AG04450 (cell line): ENCODE measurements around the gene INPP5D. TPM values are rescaled to one million over a fixed set of nuclear protein-coding genes. Genes with fewer than 3 reads are reported as not detected.

Source experiments
- CTCF ChIA-PET: fragments of 300-600, 350-600 bp; formaldehyde crosslinking; extraction: SDS; loops from one replicate; lab custom pipeline; 2022; ENCODE audit warnings: antibody characterized with exemption, inconsistent platforms; lab: Charles Lee
- POLR2A ChIA-PET: fragments of 350-600 bp; formaldehyde crosslinking; extraction: SDS; loops from one replicate; lab custom pipeline; 2021; ENCODE audit warnings: antibody characterized with exemption, inconsistent platforms; lab: Yijun Ruan, JAX
- DNase-seq: peaks from one replicate; pipeline ENCODE4 v3.0.0-alpha.2; 2011; ENCODE audit warnings: low read depth, low spot score
- H3K27ac ChIP-seq: one replicate; pipeline ENCODE4 v1.5.1; 2012; ENCODE audit warnings: low read depth, low read length, control low read depth
- H3K27me3 ChIP-seq: one replicate; pipeline ENCODE4 v1.6.0; 2012; ENCODE audit warnings: low read length; ENCODE audit not compliant: control insufficient read depth, insufficient read depth
- H3K4me3 ChIP-seq: 2 replicates; pipeline ENCODE4 v1.5.1; 2011; ENCODE audit warnings: mild to moderate bottlenecking, low read depth, low read length, control low read depth
- H3K9me3 ChIP-seq: 2 replicates; pipeline ENCODE4 v1.5.1; 2012; ENCODE audit warnings: low read length; ENCODE audit not compliant: control insufficient read depth, insufficient read depth
- CTCF ChIP-seq: IDR thresholded peaks from 2 replicates; pipeline ENCODE4 v1.5.1; 2011; ENCODE audit warnings: low read depth, low read length, control low read depth, inconsistent platforms
- polyA plus RNA-seq: library from polyadenylated mRNA; depleted of rRNA; stranded (reverse); fragments of >200 nt; gene quantifications from 2 replicates; pipeline ENCODE4 v1.2.3, GENCODE V29; 2011

INPP5D gene
- polyA plus RNA-seq, 1 experiment = 0.43 TPM

GRCh38 chr2:233036162-233036838, 23.8 kb upstream of the INPP5D start:
- no peak for TF ChIP-seq CTCF
- DNase-seq = no peak
- H3K27me3 ChIP-seq = peaks cover 10% of the 10 kb centered on the region
- ChIA-PET POLR2A (no interaction called here), CTCF (no interaction called here)
- no peak overlapping the region for H3K4me3 ChIP-seq
- H3K9me3 ChIP-seq = peaks cover 20% of the 10 kb centered on the region; the same call in 1 of the 2 replicates
- H3K27ac ChIP-seq = no peak overlapping the region

DNA sequence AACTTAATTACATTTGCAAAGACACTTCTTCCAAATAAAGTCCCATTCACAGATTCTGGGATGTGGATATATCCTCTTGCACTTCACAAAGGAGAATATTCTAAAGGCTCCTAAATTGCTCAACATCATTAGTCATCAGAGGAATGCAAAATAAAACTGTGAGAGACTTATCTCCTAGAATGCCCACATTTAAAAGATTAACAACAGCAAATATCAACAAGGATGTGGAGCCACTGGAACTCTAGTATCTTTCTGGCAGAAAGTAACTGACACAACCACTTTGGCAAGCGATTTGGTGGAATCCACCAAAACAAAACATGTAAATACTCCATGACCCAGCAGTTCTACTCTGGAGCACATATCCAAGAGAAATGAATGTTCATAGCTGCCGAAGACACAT, 23.1 kb upstream of the INPP5D start:
- TF ChIP-seq CTCF = no peak
- H3K27me3 ChIP-seq = peaks cover 11% of the 10 kb centered on the region
- POLR2A ChIA-PET = no interaction called here
- CTCF ChIA-PET = interaction anchor here (1.2 kb wide), 1 partner anchor 16 kb away, joined by 3 read pairs; no protein-coding TSS in a partner anchor
- no peak for DNase-seq
- no peak overlapping the region for H3K4me3 ChIP-seq
- peaks cover 20% of the 10 kb centered on the region; the same call in 1 of the 2 replicates for H3K9me3 ChIP-seq
- no peak overlapping the region for H3K27ac ChIP-seq

DNA sequence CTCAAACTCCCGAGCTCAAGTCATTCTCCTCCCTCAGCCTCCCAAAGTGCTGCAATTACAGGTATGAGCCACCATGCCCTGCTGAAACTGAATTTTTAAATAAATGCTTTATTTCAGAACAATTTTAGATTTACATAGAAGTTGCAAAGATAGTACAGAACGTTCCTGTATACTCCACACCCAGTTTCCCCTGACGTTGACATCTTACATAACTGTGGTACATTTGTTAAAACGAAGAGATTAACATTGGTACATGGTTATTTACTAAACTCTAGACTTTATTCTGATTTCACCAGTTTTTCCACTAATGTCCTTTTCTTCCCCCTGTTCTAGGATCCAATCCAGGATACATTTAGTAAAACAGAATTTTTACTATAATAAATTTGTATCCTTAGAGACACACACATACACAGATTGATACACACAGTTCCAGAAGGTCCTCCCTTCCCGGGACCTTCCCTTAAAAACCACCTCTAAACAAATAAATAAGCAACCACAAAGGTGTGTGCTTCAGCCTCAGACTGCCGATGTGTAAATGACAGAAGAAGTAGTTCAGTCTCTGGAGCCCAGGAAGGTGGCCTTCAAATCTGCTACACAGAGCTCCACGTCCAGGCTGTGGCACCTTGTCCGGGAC, 20.8 kb upstream of the INPP5D start:
- DNase-seq = no peak
- no peak for TF ChIP-seq CTCF
- ChIA-PET CTCF (interaction anchor here (0.8 to 1.0 kb wide), 2 partner anchors 14 to 15 kb away, joined by 3 read pairs; no protein-coding TSS in a partner anchor), POLR2A (no interaction called here)
- H3K9me3 ChIP-seq = peaks cover 15% of the 10 kb centered on the region; the same call in 1 of the 2 replicates
- H3K4me3 ChIP-seq = no peak overlapping the region
- H3K27ac ChIP-seq = no peak overlapping the region
- H3K27me3 ChIP-seq = peaks cover 30% of the 10 kb centered on the region

DNA sequence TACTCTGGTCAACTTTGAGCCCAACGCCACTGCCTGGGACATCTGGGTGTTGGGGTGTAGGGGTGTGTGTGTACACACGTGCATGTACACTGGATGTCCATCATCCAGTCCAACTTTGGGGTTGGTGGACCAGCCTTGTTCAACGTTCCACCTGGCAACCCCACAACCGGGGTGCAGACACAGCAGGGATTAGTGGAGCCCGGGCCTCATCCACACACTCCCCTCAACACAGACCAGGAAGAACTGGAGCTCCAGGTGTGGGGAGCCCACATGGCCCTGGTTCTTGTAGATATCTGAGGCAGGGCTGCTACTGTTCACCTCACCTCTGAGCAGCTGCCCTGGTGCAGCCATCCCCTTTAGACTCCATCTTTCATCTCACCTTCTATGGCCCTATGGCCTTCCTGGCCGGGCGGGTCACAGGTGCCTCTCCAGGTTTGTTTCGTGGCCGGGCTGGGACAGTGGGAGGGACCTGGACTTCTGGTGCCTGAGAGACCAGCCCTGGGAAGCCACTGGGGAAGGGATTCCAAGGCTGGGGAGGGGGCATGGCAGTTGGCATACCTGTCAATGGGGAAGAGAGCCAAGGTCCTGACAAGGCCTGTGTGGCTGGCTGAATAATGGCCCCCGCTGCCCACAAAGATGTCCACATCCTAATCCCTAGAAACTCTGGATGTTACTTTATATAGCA, 20.2 kb upstream of the INPP5D start:
- ChIA-PET CTCF (interaction anchor here (0.8 kb wide), 1 partner anchor 14 kb away, joined by 3 read pairs; no protein-coding TSS in a partner anchor), POLR2A (no interaction called here)
- no peak for DNase-seq
- no peak overlapping the region for H3K27ac ChIP-seq
- H3K27me3 ChIP-seq = peaks cover 31% of the 10 kb centered on the region
- no peak overlapping the region for H3K4me3 ChIP-seq
- TF ChIP-seq CTCF = no peak
- H3K9me3 ChIP-seq = peaks cover 9% of the 10 kb centered on the region; the same call in 1 of the 2 replicates
